ENCODE measurements around the gene TICAM1.
A peak's percentile ranks its signal among the peaks of the same experiment; 100 is the strongest.
"Not testable (repeated sequence)": the region's sequence is repeated elsewhere in the genome, so short reads cannot be mapped to it uniquely, and the experiment has no call there.

TICAM1 gene

DNA sequence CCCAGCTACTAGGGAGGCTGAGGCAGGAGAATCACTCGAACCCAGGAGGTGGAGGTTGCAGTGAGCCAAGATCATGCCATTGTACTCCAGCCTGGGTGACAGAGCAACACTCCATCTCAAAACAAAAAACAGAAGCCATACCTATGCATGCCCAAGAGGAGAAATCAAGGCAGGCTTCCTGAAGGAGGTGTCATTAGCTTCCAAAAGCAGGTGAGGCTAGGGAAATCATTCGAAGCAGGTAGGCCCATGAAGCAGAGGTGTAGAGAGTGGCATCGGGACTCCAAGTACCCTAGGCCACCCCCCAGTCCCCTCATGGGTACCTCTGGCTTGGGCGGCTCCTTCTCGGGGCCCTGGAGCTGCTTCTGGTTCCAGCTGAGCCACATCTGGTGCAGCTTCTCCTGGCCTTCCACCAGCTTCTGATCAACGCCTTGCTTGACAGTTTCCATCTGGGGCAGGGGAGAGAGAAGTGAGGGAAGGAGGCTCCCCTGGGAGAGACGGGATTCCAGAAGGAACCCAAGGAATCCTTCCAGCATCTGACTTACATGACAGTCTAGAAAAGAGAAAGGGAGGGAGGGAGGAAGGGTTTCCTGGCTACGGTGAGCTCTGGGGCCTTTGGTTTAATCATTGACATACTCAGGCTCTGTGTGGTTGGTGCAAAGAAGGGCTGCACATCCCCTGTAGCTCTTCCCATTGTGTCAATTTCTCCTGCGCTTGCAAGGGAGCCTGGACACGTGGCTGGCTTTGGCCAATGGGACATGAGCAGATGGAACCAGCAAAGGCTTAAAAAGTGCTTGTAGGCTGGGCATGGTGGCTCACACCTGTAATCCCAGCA is 13.1 kb upstream of the TICAM1 start:
- H3K27ac ChIP-seq, result no peak overlapping the region
- no peaks in the 10 kb centered on the region for H3K4me1 ChIP-seq
- no peak overlapping the region for H2AFZ ChIP-seq
- H3K9me3 ChIP-seq (ENCODE audit: control insufficient read depth, low read length), result no peaks in the 10 kb centered on the region
- H3K79me2 ChIP-seq, result no peaks in the 10 kb centered on the region
- H3K9ac ChIP-seq, result no peak overlapping the region
- no peak overlapping the region for H3K4me2 ChIP-seq (ENCODE audit: low read length)
- no peak overlapping the region for H3K4me3 ChIP-seq (ENCODE audit: low read depth, low read length)
- TF ChIP-seq, protein P1, sequence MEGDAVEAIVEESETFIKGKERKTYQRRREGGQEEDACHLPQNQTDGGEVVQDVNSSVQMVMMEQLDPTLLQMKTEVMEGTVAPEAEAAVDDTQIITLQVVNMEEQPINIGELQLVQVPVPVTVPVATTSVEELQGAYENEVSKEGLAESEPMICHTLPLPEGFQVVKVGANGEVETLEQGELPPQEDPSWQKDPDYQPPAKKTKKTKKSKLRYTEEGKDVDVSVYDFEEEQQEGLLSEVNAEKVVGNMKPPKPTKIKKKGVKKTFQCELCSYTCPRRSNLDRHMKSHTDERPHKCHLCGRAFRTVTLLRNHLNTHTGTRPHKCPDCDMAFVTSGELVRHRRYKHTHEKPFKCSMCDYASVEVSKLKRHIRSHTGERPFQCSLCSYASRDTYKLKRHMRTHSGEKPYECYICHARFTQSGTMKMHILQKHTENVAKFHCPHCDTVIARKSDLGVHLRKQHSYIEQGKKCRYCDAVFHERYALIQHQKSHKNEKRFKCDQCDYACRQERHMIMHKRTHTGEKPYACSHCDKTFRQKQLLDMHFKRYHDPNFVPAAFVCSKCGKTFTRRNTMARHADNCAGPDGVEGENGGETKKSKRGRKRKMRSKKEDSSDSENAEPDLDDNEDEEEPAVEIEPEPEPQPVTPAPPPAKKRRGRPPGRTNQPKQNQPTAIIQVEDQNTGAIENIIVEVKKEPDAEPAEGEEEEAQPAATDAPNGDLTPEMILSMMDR (IDR thresholded peaks at IDR 0.05), result no peak
- no peaks in the 10 kb centered on the region for H3K27me3 ChIP-seq (ENCODE audit: control insufficient read depth, insufficient read depth, low read length)
- no peaks in the 10 kb centered on the region for H3K36me3 ChIP-seq (ENCODE audit: control insufficient read depth, insufficient read depth, low read length)

DNA sequence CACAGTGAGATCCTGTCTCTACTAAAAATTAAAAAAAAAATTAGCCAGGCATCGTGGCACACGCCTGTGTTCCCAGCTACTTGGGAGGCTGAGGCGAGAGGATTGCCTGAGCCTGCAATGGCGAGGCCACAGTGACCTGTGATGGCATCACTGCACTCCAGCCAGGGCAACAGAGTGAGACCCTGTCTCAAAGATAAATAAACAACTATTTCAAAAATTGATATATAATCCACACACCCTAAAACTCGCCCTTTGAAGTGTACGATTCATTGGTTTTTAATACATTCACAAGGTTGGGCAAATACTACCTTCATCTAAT is 12.1 kb upstream of the TICAM1 start:
- TF ChIP-seq, protein P1 (IDR thresholded peaks at IDR 0.05), result no peak
- Histone ChIP-seq H3K4me3 (ENCODE audit: low read depth, low read length) (no peak overlapping the region), H2AFZ (no peak overlapping the region), H3K27ac (no peak overlapping the region), H3K9ac (no peak overlapping the region), H3K27me3 (ENCODE audit: control insufficient read depth, insufficient read depth, low read length) (no peaks in the 10 kb centered on the region), H3K4me1 (no peaks in the 10 kb centered on the region), H3K4me2 (ENCODE audit: low read length) (no peak overlapping the region), H3K79me2 (no peaks in the 10 kb centered on the region), H3K36me3 (ENCODE audit: control insufficient read depth, insufficient read depth, low read length) (no peaks in the 10 kb centered on the region), H3K9me3 (ENCODE audit: control insufficient read depth, low read length) (no peaks in the 10 kb centered on the region)

DNA sequence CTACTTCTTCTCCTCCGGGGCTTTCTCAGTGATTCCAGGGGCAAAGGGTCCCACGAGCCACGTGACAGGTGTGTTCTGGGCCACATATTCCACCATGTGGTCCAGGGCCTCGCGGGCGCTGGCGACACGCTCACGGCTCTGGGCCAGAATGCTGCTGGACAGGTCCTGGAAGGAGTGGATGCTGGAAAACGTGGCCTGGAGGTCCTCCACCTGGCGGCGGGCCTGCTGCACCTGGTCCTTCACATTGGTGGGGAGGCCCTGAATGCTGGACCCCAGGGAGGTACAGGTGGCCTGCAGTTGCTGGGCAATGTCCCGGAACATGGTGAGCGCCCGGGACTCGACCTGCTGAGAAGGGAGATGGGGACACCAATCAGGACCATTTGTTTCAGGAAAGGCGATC is 7.7 kb upstream of the TICAM1 start:
- H3K36me3 ChIP-seq (ENCODE audit: control insufficient read depth, insufficient read depth, low read length), result no peaks in the 10 kb centered on the region

DNA sequence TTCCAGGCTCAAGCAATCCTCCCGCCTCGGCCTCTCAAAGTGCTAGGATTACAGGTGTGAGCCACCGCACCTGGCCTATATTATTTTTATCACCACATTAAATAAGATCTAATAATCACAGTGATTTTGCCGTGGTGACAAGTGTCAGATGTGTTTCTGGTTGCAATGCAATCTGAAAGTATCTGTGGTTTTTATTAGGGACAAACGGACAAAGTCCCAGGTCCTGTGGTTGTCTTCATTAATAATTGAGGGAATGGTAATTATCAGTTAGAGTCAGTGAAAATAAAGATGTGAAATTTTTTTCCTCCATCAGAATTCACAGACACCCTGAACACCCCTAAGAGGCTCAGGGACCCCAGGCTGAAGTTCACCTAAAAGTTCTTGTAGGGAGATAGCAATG is 1.3 kb upstream of the TICAM1 start:
- H3K4me3 ChIP-seq (ENCODE audit: low read depth, low read length), result no peak overlapping the region
- TF ChIP-seq, protein P1 (IDR thresholded peaks at IDR 0.05), result no peak
- no peaks in the 10 kb centered on the region for H3K27me3 ChIP-seq (ENCODE audit: control insufficient read depth, insufficient read depth, low read length)
- no peaks in the 10 kb centered on the region for H3K9me3 ChIP-seq (ENCODE audit: control insufficient read depth, low read length)
- H3K36me3 ChIP-seq (ENCODE audit: control insufficient read depth, insufficient read depth, low read length), result no peaks in the 10 kb centered on the region
- no peak overlapping the region for H3K27ac ChIP-seq
- H3K79me2 ChIP-seq, result peaks cover 4% of the 10 kb centered on the region
- no peak overlapping the region for H2AFZ ChIP-seq
- peaks cover 5% of the 10 kb centered on the region for H3K4me1 ChIP-seq
- no peak overlapping the region for H3K4me2 ChIP-seq (ENCODE audit: low read length)
- no peak overlapping the region for H3K9ac ChIP-seq

More for the DNA sequence above, 7.7 kb upstream of the TICAM1 start:
- no peaks in the 10 kb centered on the region for H3K27me3 ChIP-seq (ENCODE audit: control insufficient read depth, insufficient read depth, low read length)
- H3K27ac ChIP-seq, result no peak overlapping the region
- no peak overlapping the region for H3K4me3 ChIP-seq (ENCODE audit: low read depth, low read length)
- H3K9me3 ChIP-seq (ENCODE audit: control insufficient read depth, low read length), result no peaks in the 10 kb centered on the region
- TF ChIP-seq, protein P1 (IDR thresholded peaks at IDR 0.05), result no peak
- no peaks in the 10 kb centered on the region for H3K79me2 ChIP-seq
- H2AFZ ChIP-seq, result no peak overlapping the region
- no peak overlapping the region for H3K4me2 ChIP-seq (ENCODE audit: low read length)
- no peaks in the 10 kb centered on the region for H3K4me1 ChIP-seq
- H3K9ac ChIP-seq, result no peak overlapping the region

DNA sequence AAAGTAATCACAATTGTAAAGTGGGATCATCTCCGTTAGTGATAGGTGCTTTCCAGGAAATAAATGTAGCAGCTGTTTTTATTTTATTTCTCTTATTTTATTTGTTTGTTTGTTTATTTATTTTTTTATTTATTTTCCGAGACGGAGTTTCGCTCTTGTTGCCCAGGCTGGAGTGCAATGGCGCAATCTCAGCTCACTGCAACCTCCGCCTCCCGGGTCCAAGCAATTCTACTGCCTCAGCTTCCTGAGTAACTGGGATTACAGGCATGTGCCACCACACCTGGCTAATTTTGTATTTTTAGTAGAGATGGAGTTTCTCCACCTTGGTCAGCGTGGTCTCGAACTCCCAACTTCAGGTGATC is 448 bp upstream of the TICAM1 start:
- H3K27ac ChIP-seq, result peak overlapping the region; percentile 70
- H3K36me3 ChIP-seq (ENCODE audit: control insufficient read depth, insufficient read depth, low read length); H3K9me3 ChIP-seq (ENCODE audit: control insufficient read depth, low read length); H3K79me2 ChIP-seq; H3K27me3 ChIP-seq (ENCODE audit: control insufficient read depth, insufficient read depth, low read length); H3K4me1 ChIP-seq: not testable (repeated sequence)
- peak overlapping the region; percentile 63 for H3K9ac ChIP-seq
- H3K4me2 ChIP-seq (ENCODE audit: low read length), result peak overlapping the region; percentile 64
- peak overlapping the region; percentile 91 for H3K4me3 ChIP-seq (ENCODE audit: low read depth, low read length)
- H2AFZ ChIP-seq, result peak overlapping the region; percentile 99
